H1 (cell line): Measurements from ENCODE around the gene CEBPG. TPM values are rescaled to one million over a fixed set of nuclear protein-coding genes. Genes with fewer than 3 reads are reported as not detected.

Experiments used
- CREB1 ChIP-seq: IDR thresholded peaks from 2 replicates; pipeline ENCODE4 v1.6.1; 2012; ENCODE audit warnings: inconsistent platforms
- CTBP2 ChIP-seq: IDR thresholded peaks from 2 replicates; pipeline ENCODE4 v1.7.0; 2011; ENCODE audit warnings: borderline replicate concordance, mild to moderate bottlenecking, moderate library complexity, mixed read lengths, low read length; ENCODE audit not compliant: insufficient read depth, insufficient read length
- KDM4A ChIP-seq: IDR thresholded peaks from one replicate; pipeline ENCODE4 v1.7.1; 2012; ENCODE audit warnings: low read depth, mild to moderate bottlenecking, moderate library complexity, low read length, inconsistent platforms; ENCODE audit not compliant: severe bottlenecking
- SIN3A ChIP-seq, 2 experiments: IDR thresholded peaks in 1 of 2; conservative IDR thresholded peaks in 1 of 2; 2 replicates each; pipeline ENCODE4 v1.6.1; 2011 to 2012; ENCODE audit warnings: low read length in 2 of 2, improper control_type of control experiment in 1 of 2, low read depth in 1 of 2, mild to moderate bottlenecking in 1 of 2
- TBP ChIP-seq: IDR thresholded peaks from 2 replicates; pipeline ENCODE4 v1.6.1; 2011; ENCODE audit warnings: low read depth, low read length, improper control_type of control experiment
- YY1 ChIP-seq: IDR thresholded peaks from 2 replicates; pipeline ENCODE4 v1.6.1; 2011; ENCODE audit warnings: low read depth, mild to moderate bottlenecking, low read length
- polyA plus RNA-seq, 7 experiments: library from polyadenylated mRNA; depleted of rRNA in 3 of 7; stranded (reverse) in 5 of 7; unstranded in 2 of 7; fragments of >200 nt in 5 of 7; fragments of 200-250 nt in 2 of 7; gene quantifications; 1 replicate in 5 of 7; 2 replicates in 1 of 7; 4 replicates in 1 of 7; pipeline versions ENCODE4 v1.2.1 to v1.2.3, GENCODE V29; 2011 to 2013; ENCODE audit warnings: missing spikeins in 2 of 7, mixed read lengths in 2 of 7
- total RNA-seq: library from RNA; stranded (reverse); fragmentation: NEBNext Ultra II Directional; extraction: Animal tissue kit (Norgen Biotek cat#: 25700); gene quantifications from 2 replicates; pipeline ENCODE4 v1.2.1, GENCODE V29; 2021
- TF ChIP-seq, protein P1 (sequence below): fragments of 300-600 bp; sonication (generic); IDR thresholded peaks from 2 replicates; pipeline ENCODE4 v1.7.1; 2012; ENCODE audit warnings: low read length, moderate library complexity, mild to moderate bottlenecking, inconsistent platforms; ENCODE audit not compliant: insufficient replicate concordance

The CEBPG gene
- total and polyA plus RNA-seq, 2 of the 8 experiments (the other 6 are each of a cell fraction or from before 2014, with no cell fraction given) = 12.3 to 35.4 TPM

DNA sequence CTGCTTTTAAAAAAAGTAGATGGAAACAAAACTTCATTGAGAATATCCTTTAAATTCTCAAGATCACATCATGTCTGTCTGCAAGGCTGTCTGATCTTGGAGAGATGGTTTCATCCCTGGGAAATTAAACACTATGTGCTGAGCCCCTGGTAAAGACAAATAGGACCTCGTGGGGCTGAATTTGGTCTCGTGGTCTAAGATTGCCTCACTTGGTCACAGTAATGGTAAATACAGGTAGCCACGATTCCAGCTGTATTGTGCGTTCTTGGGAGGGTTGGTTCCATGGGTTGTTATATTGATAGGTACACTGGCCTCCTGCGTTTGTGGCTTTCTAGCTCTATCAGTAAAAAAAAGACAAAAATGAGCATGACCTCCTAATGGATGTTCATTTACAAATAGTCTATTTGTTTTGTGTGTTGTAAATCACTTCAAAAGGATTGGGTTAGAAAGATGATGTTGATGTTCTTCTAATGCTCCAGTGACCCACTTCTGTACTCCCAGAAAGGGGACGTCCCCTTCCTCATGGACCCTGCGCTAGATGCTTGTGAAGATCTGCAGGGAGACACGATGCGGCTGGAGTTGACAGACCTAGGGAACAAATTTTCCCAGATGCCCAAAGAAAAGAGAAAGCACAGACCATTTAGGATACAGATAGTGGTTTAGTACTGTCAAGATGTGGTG is 1.8 kb downstream of the CEBPG start (continued):
- no peak for TF ChIP-seq TBP
- no peak for TF ChIP-seq CREB1
- no peak for TF ChIP-seq YY1
- TF ChIP-seq SIN3A (conservative IDR thresholded peaks at IDR 0.05 in 1 of 2, IDR thresholded peaks at IDR 0.05 in 1 of 2; ENCODE audit: low read depth in 1 of 2, low read length in 2 of 2) = no peak
- TF ChIP-seq, protein P1, sequence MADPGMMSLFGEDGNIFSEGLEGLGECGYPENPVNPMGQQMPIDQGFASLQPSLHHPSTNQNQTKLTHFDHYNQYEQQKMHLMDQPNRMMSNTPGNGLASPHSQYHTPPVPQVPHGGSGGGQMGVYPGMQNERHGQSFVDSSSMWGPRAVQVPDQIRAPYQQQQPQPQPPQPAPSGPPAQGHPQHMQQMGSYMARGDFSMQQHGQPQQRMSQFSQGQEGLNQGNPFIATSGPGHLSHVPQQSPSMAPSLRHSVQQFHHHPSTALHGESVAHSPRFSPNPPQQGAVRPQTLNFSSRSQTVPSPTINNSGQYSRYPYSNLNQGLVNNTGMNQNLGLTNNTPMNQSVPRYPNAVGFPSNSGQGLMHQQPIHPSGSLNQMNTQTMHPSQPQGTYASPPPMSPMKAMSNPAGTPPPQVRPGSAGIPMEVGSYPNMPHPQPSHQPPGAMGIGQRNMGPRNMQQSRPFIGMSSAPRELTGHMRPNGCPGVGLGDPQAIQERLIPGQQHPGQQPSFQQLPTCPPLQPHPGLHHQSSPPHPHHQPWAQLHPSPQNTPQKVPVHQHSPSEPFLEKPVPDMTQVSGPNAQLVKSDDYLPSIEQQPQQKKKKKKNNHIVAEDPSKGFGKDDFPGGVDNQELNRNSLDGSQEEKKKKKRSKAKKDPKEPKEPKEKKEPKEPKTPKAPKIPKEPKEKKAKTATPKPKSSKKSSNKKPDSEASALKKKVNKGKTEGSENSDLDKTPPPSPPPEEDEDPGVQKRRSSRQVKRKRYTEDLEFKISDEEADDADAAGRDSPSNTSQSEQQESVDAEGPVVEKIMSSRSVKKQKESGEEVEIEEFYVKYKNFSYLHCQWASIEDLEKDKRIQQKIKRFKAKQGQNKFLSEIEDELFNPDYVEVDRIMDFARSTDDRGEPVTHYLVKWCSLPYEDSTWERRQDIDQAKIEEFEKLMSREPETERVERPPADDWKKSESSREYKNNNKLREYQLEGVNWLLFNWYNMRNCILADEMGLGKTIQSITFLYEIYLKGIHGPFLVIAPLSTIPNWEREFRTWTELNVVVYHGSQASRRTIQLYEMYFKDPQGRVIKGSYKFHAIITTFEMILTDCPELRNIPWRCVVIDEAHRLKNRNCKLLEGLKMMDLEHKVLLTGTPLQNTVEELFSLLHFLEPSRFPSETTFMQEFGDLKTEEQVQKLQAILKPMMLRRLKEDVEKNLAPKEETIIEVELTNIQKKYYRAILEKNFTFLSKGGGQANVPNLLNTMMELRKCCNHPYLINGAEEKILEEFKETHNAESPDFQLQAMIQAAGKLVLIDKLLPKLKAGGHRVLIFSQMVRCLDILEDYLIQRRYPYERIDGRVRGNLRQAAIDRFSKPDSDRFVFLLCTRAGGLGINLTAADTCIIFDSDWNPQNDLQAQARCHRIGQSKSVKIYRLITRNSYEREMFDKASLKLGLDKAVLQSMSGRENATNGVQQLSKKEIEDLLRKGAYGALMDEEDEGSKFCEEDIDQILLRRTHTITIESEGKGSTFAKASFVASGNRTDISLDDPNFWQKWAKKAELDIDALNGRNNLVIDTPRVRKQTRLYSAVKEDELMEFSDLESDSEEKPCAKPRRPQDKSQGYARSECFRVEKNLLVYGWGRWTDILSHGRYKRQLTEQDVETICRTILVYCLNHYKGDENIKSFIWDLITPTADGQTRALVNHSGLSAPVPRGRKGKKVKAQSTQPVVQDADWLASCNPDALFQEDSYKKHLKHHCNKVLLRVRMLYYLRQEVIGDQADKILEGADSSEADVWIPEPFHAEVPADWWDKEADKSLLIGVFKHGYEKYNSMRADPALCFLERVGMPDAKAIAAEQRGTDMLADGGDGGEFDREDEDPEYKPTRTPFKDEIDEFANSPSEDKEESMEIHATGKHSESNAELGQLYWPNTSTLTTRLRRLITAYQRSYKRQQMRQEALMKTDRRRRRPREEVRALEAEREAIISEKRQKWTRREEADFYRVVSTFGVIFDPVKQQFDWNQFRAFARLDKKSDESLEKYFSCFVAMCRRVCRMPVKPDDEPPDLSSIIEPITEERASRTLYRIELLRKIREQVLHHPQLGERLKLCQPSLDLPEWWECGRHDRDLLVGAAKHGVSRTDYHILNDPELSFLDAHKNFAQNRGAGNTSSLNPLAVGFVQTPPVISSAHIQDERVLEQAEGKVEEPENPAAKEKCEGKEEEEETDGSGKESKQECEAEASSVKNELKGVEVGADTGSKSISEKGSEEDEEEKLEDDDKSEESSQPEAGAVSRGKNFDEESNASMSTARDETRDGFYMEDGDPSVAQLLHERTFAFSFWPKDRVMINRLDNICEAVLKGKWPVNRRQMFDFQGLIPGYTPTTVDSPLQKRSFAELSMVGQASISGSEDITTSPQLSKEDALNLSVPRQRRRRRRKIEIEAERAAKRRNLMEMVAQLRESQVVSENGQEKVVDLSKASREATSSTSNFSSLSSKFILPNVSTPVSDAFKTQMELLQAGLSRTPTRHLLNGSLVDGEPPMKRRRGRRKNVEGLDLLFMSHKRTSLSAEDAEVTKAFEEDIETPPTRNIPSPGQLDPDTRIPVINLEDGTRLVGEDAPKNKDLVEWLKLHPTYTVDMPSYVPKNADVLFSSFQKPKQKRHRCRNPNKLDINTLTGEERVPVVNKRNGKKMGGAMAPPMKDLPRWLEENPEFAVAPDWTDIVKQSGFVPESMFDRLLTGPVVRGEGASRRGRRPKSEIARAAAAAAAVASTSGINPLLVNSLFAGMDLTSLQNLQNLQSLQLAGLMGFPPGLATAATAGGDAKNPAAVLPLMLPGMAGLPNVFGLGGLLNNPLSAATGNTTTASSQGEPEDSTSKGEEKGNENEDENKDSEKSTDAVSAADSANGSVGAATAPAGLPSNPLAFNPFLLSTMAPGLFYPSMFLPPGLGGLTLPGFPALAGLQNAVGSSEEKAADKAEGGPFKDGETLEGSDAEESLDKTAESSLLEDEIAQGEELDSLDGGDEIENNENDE = no peak
- no peak for TF ChIP-seq KDM4A
- no peak for TF ChIP-seq CTBP2
